ENCODE results near the gene AP4M1.

AP4M1 gene

GRCh38 chr7:100109521-100110163, 8.2 kb downstream of the AP4M1 start:
- TF ChIP-seq GATA2 (IDR thresholded peaks at IDR 0.05; ENCODE audit: low read depth, low read length) (no peak), GATA3 (IDR thresholded peaks at IDR 0.05; ENCODE audit: low read depth, low read length) (no peak)

GRCh38 chr7:100111156-100111555, 9.7 kb downstream of the AP4M1 start:
- no peak for TF ChIP-seq GATA2 (IDR thresholded peaks at IDR 0.05; ENCODE audit: low read depth, low read length)
- TF ChIP-seq GATA3 (IDR thresholded peaks at IDR 0.05; ENCODE audit: low read depth, low read length), result no peak

- no peak for TF ChIP-seq GATA3 (IDR thresholded peaks at IDR 0.05; ENCODE audit: low read depth, low read length)
- TF ChIP-seq GATA2 (IDR thresholded peaks at IDR 0.05; ENCODE audit: low read depth, low read length), result no peak
Measured at GRCh38 chr7:100111914-100112313, 10.5 kb downstream of the AP4M1 start.

GRCh38 chr7:100115026-100115425, 13.6 kb downstream of the AP4M1 start:
- TF ChIP-seq GATA3 (IDR thresholded peaks at IDR 0.05; ENCODE audit: low read depth, low read length) (no peak), GATA2 (IDR thresholded peaks at IDR 0.05; ENCODE audit: low read depth, low read length) (no peak)

GRCh38 chr7:100118388-100119071, 17.1 kb downstream of the AP4M1 start:
- TF ChIP-seq GATA3 (IDR thresholded peaks at IDR 0.05; ENCODE audit: low read depth, low read length) (no peak), GATA2 (IDR thresholded peaks at IDR 0.05; ENCODE audit: low read depth, low read length) (no peak)

GRCh38 chr7:100119072-100119969, 17.9 kb downstream of the AP4M1 start, which contains the start of the genes CNPY4 and TAF6:
TSS of gene CNPY4 (plus strand) at chr7:100119634. CDS start at chr7:100119745, 111 bp downstream.
TSS of gene TAF6 (minus strand) at chr7:100119358. CDS start at chr7:100114209, 5,149 bp downstream.
- peak; percentile 56; the same call in 1 of the 2 replicates for TF ChIP-seq GATA2 (IDR thresholded peaks at IDR 0.05; ENCODE audit: low read depth, low read length)
- TF ChIP-seq GATA3 (IDR thresholded peaks at IDR 0.05; ENCODE audit: low read depth, low read length), result no peak

- no peak for TF ChIP-seq GATA3 (IDR thresholded peaks at IDR 0.05; ENCODE audit: low read depth, low read length)
- no peak for TF ChIP-seq GATA2 (IDR thresholded peaks at IDR 0.05; ENCODE audit: low read depth, low read length)
Measured at GRCh38 chr7:100119970-100120732, 18.7 kb downstream of the AP4M1 start.

GRCh38 chr7:100120733-100121036, 19.2 kb downstream of the AP4M1 start:
- no peak for TF ChIP-seq GATA2 (IDR thresholded peaks at IDR 0.05; ENCODE audit: low read depth, low read length)
- TF ChIP-seq GATA3 (IDR thresholded peaks at IDR 0.05; ENCODE audit: low read depth, low read length), result no peak

GRCh38 chr7:100122067-100122466, 20.6 kb downstream of the AP4M1 start:
- TF ChIP-seq GATA2 (IDR thresholded peaks at IDR 0.05; ENCODE audit: low read depth, low read length), result no peak
- TF ChIP-seq GATA3 (IDR thresholded peaks at IDR 0.05; ENCODE audit: low read depth, low read length), result no peak

GRCh38 chr7:100122568-100122967, 21.1 kb downstream of the AP4M1 start:
- no peak for TF ChIP-seq GATA2 (IDR thresholded peaks at IDR 0.05; ENCODE audit: low read depth, low read length)
- TF ChIP-seq GATA3 (IDR thresholded peaks at IDR 0.05; ENCODE audit: low read depth, low read length), result no peak

- TF ChIP-seq GATA2 (IDR thresholded peaks at IDR 0.05; ENCODE audit: low read depth, low read length), result no peak
- TF ChIP-seq GATA3 (IDR thresholded peaks at IDR 0.05; ENCODE audit: low read depth, low read length), result no peak
Measured at GRCh38 chr7:100124301-100125230, 23.1 kb downstream of the AP4M1 start.

GRCh38 chr7:100126239-100126930, 24.9 kb downstream of the AP4M1 start:
- TF ChIP-seq GATA2 (IDR thresholded peaks at IDR 0.05; ENCODE audit: low read depth, low read length) (no peak), GATA3 (IDR thresholded peaks at IDR 0.05; ENCODE audit: low read depth, low read length) (no peak)
